Measurements from ENCODE around the gene CPD.
"Not testable (repeated sequence)": the region's sequence is repeated elsewhere in the genome, so short reads cannot be mapped to it uniquely, and the experiment has no call there.

Gene CPD

DNA sequence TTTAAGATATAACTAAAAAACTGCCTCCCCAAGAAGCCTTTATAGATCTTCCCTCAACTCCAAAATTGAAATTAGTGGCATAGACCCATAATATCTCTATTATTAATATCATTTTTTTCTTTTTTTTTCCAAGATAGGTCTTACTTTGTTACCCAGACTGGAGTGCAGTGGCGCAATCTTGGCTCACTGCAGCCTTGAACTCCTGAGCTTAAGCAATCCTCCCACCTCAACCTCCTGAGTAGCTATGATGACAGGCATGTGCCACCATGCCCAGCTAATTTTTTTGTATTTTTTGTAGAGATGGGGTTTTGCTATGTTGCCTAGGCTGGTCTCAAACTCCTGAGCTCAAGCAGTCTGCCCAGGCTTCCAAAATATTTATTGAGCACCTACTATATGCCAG lies 39.3 kb downstream of the CPD start:
- H3K4me3 Mint-ChIP-seq; H3K27ac Mint-ChIP-seq; H3K9me3 Mint-ChIP-seq (ENCODE audit: low read depth); H3K27me3 Mint-ChIP-seq: not testable (repeated sequence)
- Mint-ChIP-seq H3K4me1 (ENCODE audit: low read depth) (peaks cover 27% of the 10 kb centered on the region), H3K36me3 (peaks cover 24% of the 10 kb centered on the region)

DNA sequence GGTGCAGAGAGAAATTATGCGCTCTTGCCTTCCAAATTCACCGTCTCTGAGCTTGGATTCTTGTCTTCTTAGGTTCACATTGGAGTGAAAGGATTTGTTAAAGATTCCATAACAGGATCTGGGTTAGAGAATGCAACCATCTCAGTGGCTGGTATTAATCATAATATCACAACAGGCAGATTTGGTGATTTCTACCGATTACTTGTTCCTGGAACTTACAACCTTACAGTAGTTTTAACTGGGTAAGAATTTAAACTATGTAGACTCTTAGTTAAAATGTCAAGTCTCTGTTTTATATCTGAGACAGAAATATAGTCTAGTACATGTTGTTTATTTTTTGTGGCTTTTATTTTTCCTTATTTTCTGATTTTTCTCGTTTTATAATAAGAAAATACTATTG lies 42.9 kb downstream of the CPD start:
- H3K27me3 Mint-ChIP-seq, result no peaks in the 10 kb centered on the region
- no peak overlapping the region for H3K27ac Mint-ChIP-seq
- H3K36me3 Mint-ChIP-seq, result peaks cover 26% of the 10 kb centered on the region
- no peak overlapping the region for H3K4me3 Mint-ChIP-seq
- no peaks in the 10 kb centered on the region for H3K9me3 Mint-ChIP-seq (ENCODE audit: low read depth)
- H3K4me1 Mint-ChIP-seq (ENCODE audit: low read depth), result peaks cover 3% of the 10 kb centered on the region

GRCh38 chr17:30422171-30422570 lies 43.4 kb downstream of the CPD start:
- H3K4me1 Mint-ChIP-seq (ENCODE audit: low read depth), result peaks cover 3% of the 10 kb centered on the region
- no peak overlapping the region for H3K27ac Mint-ChIP-seq
- no peaks in the 10 kb centered on the region for H3K9me3 Mint-ChIP-seq (ENCODE audit: low read depth)
- H3K4me3 Mint-ChIP-seq, result no peak overlapping the region
- H3K36me3 Mint-ChIP-seq, result peaks cover 26% of the 10 kb centered on the region
- no peaks in the 10 kb centered on the region for H3K27me3 Mint-ChIP-seq

DNA sequence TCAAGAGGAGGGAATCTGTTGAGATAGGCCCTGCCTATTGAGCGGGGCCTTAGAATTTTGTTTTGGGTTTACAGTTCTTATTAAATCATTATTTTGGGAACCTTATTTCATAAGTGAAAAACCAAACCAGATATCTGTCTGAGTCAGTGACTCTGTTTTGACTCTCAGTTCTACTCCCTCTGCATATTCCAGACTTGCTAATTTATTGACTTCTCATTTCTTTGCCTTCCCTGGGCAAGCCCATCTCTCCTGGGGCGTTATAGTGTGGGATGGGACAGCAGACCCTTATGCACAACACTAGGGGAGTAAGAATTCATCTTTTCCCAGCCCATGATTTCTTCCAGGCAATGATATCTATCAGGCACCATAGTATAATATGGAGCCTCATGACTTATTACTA lies 45.7 kb downstream of the CPD start:
- Mint-ChIP-seq H3K27me3 (no peaks in the 10 kb centered on the region), H3K4me1 (ENCODE audit: low read depth) (no peaks in the 10 kb centered on the region), H3K36me3 (peaks cover 20% of the 10 kb centered on the region)

GRCh38 chr17:30426292-30426691 lies 47.6 kb downstream of the CPD start:
- peaks cover 20% of the 10 kb centered on the region for H3K36me3 Mint-ChIP-seq
- H3K9me3 Mint-ChIP-seq (ENCODE audit: low read depth), result no peaks in the 10 kb centered on the region
- H3K4me1 Mint-ChIP-seq (ENCODE audit: low read depth), result no peaks in the 10 kb centered on the region
- no peak overlapping the region for H3K4me3 Mint-ChIP-seq
- no peaks in the 10 kb centered on the region for H3K27me3 Mint-ChIP-seq
- no peak overlapping the region for H3K27ac Mint-ChIP-seq

More for the DNA sequence above, 45.7 kb downstream of the CPD start:
- Mint-ChIP-seq H3K27ac (no peak overlapping the region), H3K9me3 (ENCODE audit: low read depth) (no peaks in the 10 kb centered on the region), H3K4me3 (no peak overlapping the region)

DNA sequence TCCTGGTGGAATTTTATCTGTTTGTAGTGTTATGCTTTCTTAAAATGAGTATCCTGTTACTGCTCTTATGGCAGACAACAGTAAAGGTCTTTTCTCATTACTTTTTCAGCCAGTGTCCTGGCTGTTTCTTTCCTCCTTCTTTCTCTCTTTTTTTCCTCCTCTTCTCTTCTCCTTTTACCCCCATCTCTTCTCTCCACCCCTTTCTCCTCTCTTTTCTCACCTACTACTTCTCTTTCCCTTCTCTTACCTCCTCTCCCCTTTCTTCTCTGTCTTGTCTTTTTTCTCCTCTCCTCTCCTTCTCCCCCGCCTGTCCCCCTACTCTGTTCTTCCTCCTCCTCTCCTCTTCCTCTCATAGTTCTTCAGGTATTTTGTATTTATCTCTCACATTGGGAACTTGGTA lies 48.9 kb downstream of the CPD start:
- no peak overlapping the region for H3K27ac Mint-ChIP-seq
- H3K36me3 Mint-ChIP-seq, result peaks cover 16% of the 10 kb centered on the region
- no peaks in the 10 kb centered on the region for H3K4me1 Mint-ChIP-seq (ENCODE audit: low read depth)
- H3K4me3 Mint-ChIP-seq, result no peak overlapping the region
- no peaks in the 10 kb centered on the region for H3K27me3 Mint-ChIP-seq
- H3K9me3 Mint-ChIP-seq (ENCODE audit: low read depth), result no peaks in the 10 kb centered on the region

DNA sequence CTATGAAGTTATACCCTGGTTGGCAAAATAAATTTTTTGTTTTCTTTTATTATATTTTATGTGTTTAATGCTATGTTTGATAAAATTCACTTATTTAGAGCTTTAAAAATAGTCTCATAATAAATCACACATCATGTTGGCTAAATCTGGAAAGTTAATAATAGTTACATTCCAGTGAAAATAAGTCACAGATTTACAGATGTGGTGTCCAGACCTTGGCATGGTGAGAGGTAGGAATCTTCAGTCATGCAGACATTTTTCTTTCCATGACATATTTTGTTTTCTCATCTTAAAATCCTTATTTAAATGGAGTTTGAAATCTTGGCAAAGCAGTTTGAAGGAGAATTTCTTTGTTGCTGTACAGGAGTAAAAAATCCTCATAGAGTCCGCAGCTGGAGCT lies 50.4 kb downstream of the CPD start:
- Mint-ChIP-seq H3K4me3 (no peak overlapping the region), H3K4me1 (ENCODE audit: low read depth) (no peaks in the 10 kb centered on the region), H3K36me3 (peaks cover 18% of the 10 kb centered on the region), H3K27ac (no peak overlapping the region), H3K27me3 (no peaks in the 10 kb centered on the region), H3K9me3 (ENCODE audit: low read depth) (no peaks in the 10 kb centered on the region)

DNA sequence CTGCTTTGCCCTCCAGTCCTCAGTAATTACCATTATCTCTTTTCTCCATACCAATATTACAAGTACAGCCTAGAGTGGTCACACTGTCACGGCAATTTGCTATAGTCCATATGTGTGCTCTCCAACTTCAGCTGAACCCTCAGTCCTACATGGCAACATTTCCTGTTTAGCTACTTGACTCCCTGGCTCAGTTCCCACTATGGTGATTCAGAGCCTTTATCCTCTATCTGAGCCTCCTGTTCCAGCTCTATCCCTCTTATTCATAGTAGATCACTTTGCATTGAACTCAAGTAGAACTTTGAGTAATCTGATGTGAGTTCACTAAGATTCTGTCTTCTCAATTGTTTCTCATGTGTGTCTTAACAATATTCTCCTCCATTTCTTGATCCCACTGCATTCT lies 54.8 kb downstream of the CPD start:
- no peaks in the 10 kb centered on the region for H3K9me3 Mint-ChIP-seq (ENCODE audit: low read depth)

GRCh38 chr17:30436729-30437128 lies 58.0 kb downstream of the CPD start:
- peaks cover 11% of the 10 kb centered on the region for H3K4me1 Mint-ChIP-seq (ENCODE audit: low read depth)
- no peaks in the 10 kb centered on the region for H3K27me3 Mint-ChIP-seq
- no peak overlapping the region for H3K27ac Mint-ChIP-seq
- no peaks in the 10 kb centered on the region for H3K9me3 Mint-ChIP-seq (ENCODE audit: low read depth)
- no peak overlapping the region for H3K4me3 Mint-ChIP-seq
- peaks cover 27% of the 10 kb centered on the region for H3K36me3 Mint-ChIP-seq

More for the DNA sequence above, 54.8 kb downstream of the CPD start:
- H3K27ac Mint-ChIP-seq, result no peak overlapping the region
- peaks cover 30% of the 10 kb centered on the region for H3K36me3 Mint-ChIP-seq
- H3K4me3 Mint-ChIP-seq, result no peak overlapping the region
- H3K27me3 Mint-ChIP-seq, result no peaks in the 10 kb centered on the region
- H3K4me1 Mint-ChIP-seq (ENCODE audit: low read depth), result peaks cover 11% of the 10 kb centered on the region

- H3K4me3 Mint-ChIP-seq, result no peak overlapping the region
- H3K27ac Mint-ChIP-seq, result no peak overlapping the region
- H3K4me1 Mint-ChIP-seq (ENCODE audit: low read depth), result no peaks in the 10 kb centered on the region
- no peaks in the 10 kb centered on the region for H3K9me3 Mint-ChIP-seq (ENCODE audit: low read depth)
- peaks cover 13% of the 10 kb centered on the region for H3K36me3 Mint-ChIP-seq
- H3K27me3 Mint-ChIP-seq, result no peaks in the 10 kb centered on the region
These were observed 65.0 kb downstream of the CPD start for GRCh38 chr17:30443721-30444120.

DNA sequence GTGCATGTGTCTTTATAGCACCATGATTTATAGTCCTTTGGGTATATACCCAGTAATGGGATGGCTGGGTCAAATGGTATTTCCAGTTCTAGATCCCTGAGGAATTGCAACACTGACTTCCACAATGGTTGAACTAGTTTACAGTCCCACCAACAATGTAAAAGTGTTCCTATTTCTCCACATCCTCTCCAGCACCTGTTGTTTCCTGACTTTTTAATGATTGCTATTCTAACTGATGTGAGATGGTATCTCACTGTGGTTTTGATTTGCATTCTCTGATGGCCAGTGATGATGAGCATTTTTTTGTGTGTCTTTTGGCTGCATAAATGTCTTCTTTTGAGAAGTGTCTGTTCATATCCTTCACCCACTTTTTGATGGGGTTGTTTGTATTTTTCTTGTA lies 67.9 kb downstream of the CPD start:
- not testable (repeated sequence) for H3K27ac Mint-ChIP-seq; H3K4me1 Mint-ChIP-seq (ENCODE audit: low read depth); H3K27me3 Mint-ChIP-seq; H3K9me3 Mint-ChIP-seq (ENCODE audit: low read depth); H3K4me3 Mint-ChIP-seq
- peaks cover 15% of the 10 kb centered on the region for H3K36me3 Mint-ChIP-seq

- Mint-ChIP-seq H3K9me3 (ENCODE audit: low read depth) (no peaks in the 10 kb centered on the region), H3K36me3 (peaks cover 23% of the 10 kb centered on the region), H3K4me1 (ENCODE audit: low read depth) (no peaks in the 10 kb centered on the region), H3K27ac (no peak overlapping the region), H3K27me3 (no peaks in the 10 kb centered on the region), H3K4me3 (no peak overlapping the region)
These were observed 70.8 kb downstream of the CPD start for GRCh38 chr17:30449480-30449879.

DNA sequence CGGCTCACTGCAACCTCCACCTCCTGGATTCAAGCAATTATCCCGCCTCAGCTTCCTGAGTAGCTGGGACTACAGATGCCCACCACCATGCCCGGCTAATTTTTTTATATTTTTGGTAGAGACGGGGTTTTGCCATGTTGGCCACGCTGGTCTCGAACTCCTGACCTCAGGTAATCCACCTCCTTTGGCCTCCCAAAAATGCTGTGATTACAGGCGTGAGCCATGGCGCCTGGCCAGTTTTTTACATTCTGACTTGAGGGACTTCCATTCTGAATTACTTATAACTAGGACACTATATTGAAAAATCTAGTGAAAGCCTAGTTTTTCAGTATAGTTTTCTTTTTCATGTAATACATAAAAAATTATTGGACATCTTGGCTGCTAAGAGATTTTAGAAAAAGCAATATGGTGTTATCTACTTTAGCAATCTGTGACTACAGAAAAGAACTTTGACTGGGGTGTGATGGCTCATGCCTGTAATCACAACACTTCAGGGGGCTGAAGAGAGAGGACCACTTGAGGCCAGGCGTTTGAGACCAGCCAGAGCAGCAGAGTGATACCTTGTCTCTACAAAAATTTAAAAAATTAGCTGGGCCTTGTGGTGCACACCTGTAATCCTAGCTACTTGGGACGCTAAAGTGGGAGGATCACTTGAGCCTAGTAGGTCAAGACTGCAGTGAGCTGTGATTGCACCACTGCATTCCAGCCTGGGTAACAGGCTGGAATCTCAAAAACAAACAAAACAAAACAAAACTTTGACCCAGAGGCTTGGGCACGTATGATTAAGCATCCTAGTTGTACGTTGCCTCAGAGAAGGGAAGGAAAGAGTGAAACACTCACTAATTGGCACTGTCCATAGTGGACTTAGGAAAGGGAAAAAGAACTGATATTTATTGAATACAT lies 71.6 kb downstream of the CPD start:
- H3K4me3 Mint-ChIP-seq, result no peak overlapping the region
- peaks cover 22% of the 10 kb centered on the region for H3K36me3 Mint-ChIP-seq
- no peaks in the 10 kb centered on the region for H3K9me3 Mint-ChIP-seq (ENCODE audit: low read depth)
- no peaks in the 10 kb centered on the region for H3K27me3 Mint-ChIP-seq
- H3K27ac Mint-ChIP-seq, result no peak overlapping the region
- no peaks in the 10 kb centered on the region for H3K4me1 Mint-ChIP-seq (ENCODE audit: low read depth)

DNA sequence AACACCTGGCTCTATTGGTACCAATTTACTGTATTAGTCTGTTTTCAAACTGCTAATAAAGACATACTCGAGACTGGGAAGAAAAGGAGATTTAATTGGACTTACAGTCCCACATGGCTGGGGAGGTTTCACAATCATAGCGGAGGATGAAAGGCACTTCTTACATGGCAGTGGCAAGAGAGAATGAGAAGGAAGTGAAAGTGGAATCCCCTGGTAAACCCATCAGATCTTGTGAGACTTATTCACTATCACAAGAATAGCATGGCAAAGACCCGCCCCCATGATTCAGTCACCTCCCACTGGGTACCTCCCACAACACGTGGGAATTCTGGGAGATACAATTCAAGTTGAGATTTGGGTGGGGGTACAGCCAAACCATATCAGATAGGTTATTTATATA lies 75.9 kb downstream of the CPD start:
- H3K27ac Mint-ChIP-seq, result no peak overlapping the region
- H3K9me3 Mint-ChIP-seq (ENCODE audit: low read depth), result no peaks in the 10 kb centered on the region
- H3K4me3 Mint-ChIP-seq, result no peak overlapping the region
- H3K36me3 Mint-ChIP-seq, result peaks cover 25% of the 10 kb centered on the region
- H3K27me3 Mint-ChIP-seq, result no peaks in the 10 kb centered on the region
- no peaks in the 10 kb centered on the region for H3K4me1 Mint-ChIP-seq (ENCODE audit: low read depth)

DNA sequence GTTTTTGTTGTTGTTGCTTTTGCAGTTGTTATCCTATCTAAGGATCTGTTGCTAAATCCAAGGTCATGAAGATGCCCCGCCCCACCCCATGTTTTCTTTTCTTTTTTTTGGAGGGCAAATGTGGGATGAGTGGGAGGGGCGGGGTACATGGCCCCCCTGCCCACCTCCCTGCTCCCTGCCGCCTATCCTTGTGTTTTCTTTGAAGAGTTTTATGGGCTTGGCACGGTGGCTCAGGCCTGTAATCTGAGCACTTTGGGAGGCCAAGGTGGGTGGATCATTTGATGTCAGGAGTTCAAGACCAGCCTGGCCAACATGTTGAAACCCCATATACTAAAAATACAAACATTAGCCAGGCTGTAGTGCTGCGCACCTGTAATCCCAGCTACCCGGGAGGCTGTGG lies 79.6 kb downstream of the CPD start:
- Mint-ChIP-seq H3K4me3 (no peak overlapping the region), H3K27me3 (no peaks in the 10 kb centered on the region), H3K9me3 (ENCODE audit: low read depth) (no peaks in the 10 kb centered on the region), H3K4me1 (ENCODE audit: low read depth) (no peaks in the 10 kb centered on the region), H3K36me3 (peaks cover 22% of the 10 kb centered on the region), H3K27ac (no peak overlapping the region)

DNA sequence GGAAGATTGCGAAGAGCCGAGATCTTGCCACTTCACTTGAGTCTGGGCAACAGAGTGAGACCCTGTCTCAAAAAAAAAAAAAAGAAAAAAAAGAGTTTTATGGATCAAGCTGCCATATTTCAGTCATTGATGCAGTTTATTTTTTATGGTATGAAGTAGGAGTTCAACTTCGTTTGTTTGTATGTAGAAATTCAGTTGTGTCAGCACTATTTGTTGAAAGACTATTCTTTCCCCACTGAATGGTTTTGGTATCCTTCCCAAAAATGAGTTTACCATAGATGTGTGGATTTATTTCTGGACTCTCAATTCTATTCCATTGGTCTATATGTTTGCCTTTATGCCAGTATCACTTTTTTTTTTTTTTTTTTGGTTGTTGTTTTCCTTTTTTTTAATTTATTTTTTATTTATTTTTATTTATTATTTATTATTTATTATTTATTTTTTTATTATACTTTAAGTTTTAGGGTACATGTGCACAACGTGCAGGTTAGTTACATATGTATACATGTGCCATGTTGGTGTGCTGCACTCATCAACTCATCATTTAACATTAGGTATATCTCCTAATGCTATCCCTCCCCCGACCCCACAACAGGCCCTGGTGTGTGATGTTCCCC lies 80.2 kb downstream of the CPD start:
- not testable (repeated sequence) for H3K27me3 Mint-ChIP-seq; H3K9me3 Mint-ChIP-seq (ENCODE audit: low read depth); H3K4me3 Mint-ChIP-seq; H3K4me1 Mint-ChIP-seq (ENCODE audit: low read depth); H3K27ac Mint-ChIP-seq
- H3K36me3 Mint-ChIP-seq, result peaks cover 22% of the 10 kb centered on the region

All from activated naive CD8-positive, alpha-beta T cell (primary cell).